ENCODE data around the gene ETNPPL.

GRCh38 chr4:108783665-108784463 lies 21.0 kb upstream of the ETNPPL start:
- TF ChIP-seq REST (IDR thresholded peaks at IDR 0.05; ENCODE audit: insufficient read depth in 1 of 2, low read depth in 2 of 2, low read length in 2 of 2) (no peak), TAF1 (IDR thresholded peaks at IDR 0.05; ENCODE audit: borderline replicate concordance, insufficient read depth, low read length) (no peak), FOXP2 (optimal IDR thresholded peaks at IDR 0.05; ENCODE audit: borderline replicate concordance, extremely low read depth, extremely low read length, insufficient read depth) (no peak)

All from PFSK-1 (cell line).